ENCODE data around the gene NUP85. TPM values are rescaled to one million over a fixed set of nuclear protein-coding genes. Genes with fewer than 3 reads are reported as not detected.
A peak's percentile ranks its signal among the peaks of the same experiment; 100 is the strongest.

Gene NUP85
- total RNA-seq, 2 donors from 2014 or later = 19.7 to 40.2 TPM

DNA sequence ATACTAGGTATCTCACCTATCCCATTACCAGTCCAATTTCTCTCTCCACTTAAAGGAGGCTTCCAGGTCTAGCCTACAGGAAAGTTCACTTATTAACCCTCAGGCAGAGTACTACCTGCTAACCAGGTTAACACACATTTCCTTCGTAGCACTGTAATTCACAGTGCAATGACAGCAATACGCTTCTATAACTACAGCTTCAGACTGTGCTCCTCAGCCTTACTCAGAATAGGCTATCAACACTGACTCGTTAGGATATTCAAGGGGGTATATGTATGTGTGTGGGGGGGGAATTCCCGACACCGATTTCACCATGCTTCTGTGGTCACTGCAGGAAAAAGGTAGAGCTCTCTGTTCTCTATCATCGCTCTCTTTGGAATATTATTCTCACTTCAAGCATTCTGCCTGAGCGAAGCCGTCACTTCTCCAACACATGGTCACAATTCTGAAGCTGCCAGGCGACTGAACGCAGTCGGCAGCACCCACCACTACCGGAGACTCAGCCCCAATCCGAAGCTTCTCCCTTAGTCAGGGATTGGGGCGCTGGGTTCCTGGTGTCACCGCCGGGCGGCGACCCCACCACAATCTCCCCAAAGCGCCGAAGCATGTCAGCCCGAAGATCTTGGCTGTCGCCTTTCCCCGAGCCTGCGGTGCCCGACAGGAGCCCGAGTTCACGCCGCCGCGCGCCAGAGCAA lies 55.3 kb downstream of the NUP85 start:
- Histone ChIP-seq H3K27ac (peak overlapping the region; percentile 79 to 99 (median 94)), H3K4me3 (peak overlapping the region; percentile 87 to 93), H3K9me3 (no peaks in the 10 kb centered on the region), H3K4me1 (peaks cover 24% of the 10 kb centered on the region), H3K27me3 (no peaks in the 10 kb centered on the region), H3K36me3 (replicated peaks in 1 of 2; ENCODE audit: insufficient read depth in 1 of 2, low read depth in 2 of 2) (no peaks in the 10 kb centered on the region)
- WGBS, 2 donors = 1 to 4% methylated on average over 8 to 31 of the region's 31 CpGs
- intact Hi-C loops (cut with DNase I) = no loop called here
- DNase-seq (no peak), ATAC-seq (peak; percentile 7)
- TF ChIP-seq POLR2A (IDR thresholded peaks at IDR 0.05) (no peak), CTCF (IDR thresholded peaks at IDR 0.05) (peak in 1 of 7 experiments; percentile 17)

- WGBS, 2 donors = 0 to 1% methylated on average over 18 to 68 of the region's 69 CpGs
- peak; percentile 94 to 96 (median 95) for DNase-seq
- intact Hi-C loops (cut with DNase I) = no loop called here
Measured at GRCh38 chr17:75261336-75262111, 56.0 kb downstream of the NUP85 start, which contains the start of the genes GGA3 and MRPS7. Gene GGA3, minus strand, starts transcription at chr17:75261606. Its CDS starts 19 bp downstream, at chr17:75261587. Gene MRPS7, plus strand, starts transcription at chr17:75261879. Its CDS starts 22 bp downstream, at chr17:75261901.

DNA sequence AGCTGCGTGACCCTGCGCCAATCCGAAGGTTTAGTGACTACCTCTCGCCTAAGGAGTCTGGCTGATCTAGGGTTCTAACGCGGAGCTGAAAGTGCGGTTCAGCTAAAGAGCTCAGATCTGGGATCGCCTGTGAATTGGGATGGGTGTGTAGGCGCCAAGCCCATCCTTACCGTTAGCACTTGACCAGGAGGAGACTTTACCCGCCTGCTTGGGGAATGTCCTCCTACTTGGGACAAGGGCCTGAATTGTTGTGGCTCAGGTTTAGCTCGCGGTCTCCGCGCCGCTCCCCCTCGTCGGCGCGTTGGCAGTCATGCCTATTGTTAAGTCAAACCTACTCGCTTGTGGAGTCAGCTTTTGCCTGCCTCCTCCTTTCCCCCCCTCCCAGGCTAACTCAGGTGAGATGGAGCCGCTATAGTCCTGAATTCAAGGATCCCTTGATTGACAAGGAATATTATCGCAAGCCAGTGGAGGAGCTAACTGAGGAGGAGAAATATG lies 56.7 kb downstream of the NUP85 start:
- TF ChIP-seq CTCF (IDR thresholded peaks at IDR 0.05) (no peak), POLR2A (IDR thresholded peaks at IDR 0.05) (no peak)
- intact Hi-C loops (cut with DNase I) = no loop called here
- Histone ChIP-seq H3K27me3 (no peaks in the 10 kb centered on the region), H3K27ac (peak overlapping the region; percentile 79 to 99 (median 94)), H3K36me3 (replicated peaks in 1 of 2; ENCODE audit: insufficient read depth in 1 of 2, low read depth in 2 of 2) (no peaks in the 10 kb centered on the region), H3K4me1 (peaks cover 24% of the 10 kb centered on the region), H3K9me3 (no peaks in the 10 kb centered on the region), H3K4me3 (peak overlapping the region; percentile 87 to 93)
- DNase-seq (peak in 1 of 4 donors; percentile 26), ATAC-seq (no peak)
- 1 to 2% methylated on average over 14 to 23 of the region's 23 CpGs for WGBS, 2 donors

More at GRCh38 chr17:75261336-75262111, 56.0 kb downstream of the NUP85 start, which contains the start of the genes GGA3 and MRPS7:
- H3K4me3 ChIP-seq = peak within 1 kb of the TSS; percentile 87 to 93
- no peaks in the 10 kb centered on the region for H3K36me3 ChIP-seq (replicated peaks in 1 of 2; ENCODE audit: insufficient read depth in 1 of 2, low read depth in 2 of 2)
- TF ChIP-seq POLR2A (IDR thresholded peaks at IDR 0.05) = peak; percentile 48 to 78 (median 74)
- TF ChIP-seq CTCF (IDR thresholded peaks at IDR 0.05) = peak in 1 of 7 experiments; percentile 2
- peak; percentile 99 for ATAC-seq
- H3K4me1 ChIP-seq = peaks cover 24% of the 10 kb centered on the region
- no peaks in the 10 kb centered on the region for H3K9me3 ChIP-seq
- peak within 1 kb of the TSS; percentile 79 to 99 (median 94) for H3K27ac ChIP-seq
- H3K27me3 ChIP-seq = no peaks in the 10 kb centered on the region

DNA sequence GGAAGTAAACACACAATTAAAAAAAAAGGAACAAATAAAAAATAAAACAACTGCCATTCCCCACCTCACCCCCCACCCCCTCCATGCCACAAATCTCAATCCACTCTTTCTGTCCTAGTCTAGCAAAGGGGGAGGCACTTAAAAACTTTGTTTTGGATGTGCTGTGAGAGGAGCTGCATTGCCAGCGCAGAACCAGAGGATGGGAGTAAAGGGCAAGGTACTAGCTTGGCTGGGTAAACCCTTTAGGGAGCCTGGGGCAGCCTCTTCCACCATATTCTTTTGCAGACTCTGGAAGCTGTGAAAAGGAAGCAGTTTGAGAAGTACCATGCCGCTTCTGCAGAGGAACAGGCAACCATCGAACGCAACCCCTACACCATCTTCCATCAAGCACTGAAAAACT lies 57.6 kb downstream of the NUP85 start:
- ATAC-seq = no peak
- Histone ChIP-seq H3K4me3 (no peak overlapping the region), H3K9me3 (no peaks in the 10 kb centered on the region), H3K4me1 (peaks cover 24% of the 10 kb centered on the region), H3K27ac (no peak overlapping the region), H3K27me3 (no peaks in the 10 kb centered on the region), H3K36me3 (replicated peaks in 1 of 2; ENCODE audit: insufficient read depth in 1 of 2, low read depth in 2 of 2) (no peaks in the 10 kb centered on the region)
- WGBS, 2 donors = 90 to 93% methylated on average over 4 of the region's 4 CpGs
- intact Hi-C loops (cut with DNase I) = no loop called here
- TF ChIP-seq CTCF (IDR thresholded peaks at IDR 0.05) (no peak), POLR2A (IDR thresholded peaks at IDR 0.05) (no peak)
- no peak for DNase-seq

Measured in body of pancreas (tissue), 4 donors.